GM12878 (cell line): Measurements from ENCODE around the gene ABCA4. TPM values are rescaled to one million over a fixed set of nuclear protein-coding genes. Genes with fewer than 3 reads are reported as not detected.

Experiments used
- ATAC-seq: fragments of 200-7000 bp; cut with Tn5 transposase; 3 replicates; pipeline ENCODE4 v1.9.1; 2020; ENCODE audit warnings: mild to moderate bottlenecking, moderate library complexity
- BruUV-seq: library from RNA; stranded (reverse); fragments of 400-500 nt; replicated peaks from 2 replicates; lab custom pipeline; 2021; lab: Mats Ljungman, UMichigan
- CTCF ChIA-PET: fragments of 300-600 bp; sonication (Branson Sonifier 250); formaldehyde crosslinking; extraction: SDS; loops from one replicate; lab custom pipeline; 2021; ENCODE audit warnings: inconsistent platforms; lab: Yijun Ruan, JAX
- POLR2A ChIA-PET: fragments of 350-600 bp; formaldehyde crosslinking; extraction: SDS; loops from one replicate; lab custom pipeline; 2021; ENCODE audit warnings: inconsistent platforms; lab: Charles Lee
- RAD21 ChIA-PET: fragments of 300-600 bp; sonication (Branson Sonifier 250); formaldehyde crosslinking; loops from one replicate; lab custom pipeline; 2023; ENCODE audit warnings: antibody characterized with exemption; ENCODE audit not compliant: unreplicated experiment; lab: Charles Lee
- SMC1A ChIA-PET: fragments of 300-600 bp; sonication (Branson Sonifier 250); formaldehyde crosslinking; loops from one replicate; lab custom pipeline; 2023; ENCODE audit not compliant: unreplicated experiment, uncharacterized antibody; lab: Charles Lee
- DNase-seq: peaks from one replicate; pipeline ENCODE4 v3.0.0-alpha.2; 2011; ENCODE audit warnings: low read depth, low spot score
- FAIRE-seq: peaks from 3 replicates; lab custom pipeline; 2011; peaks lifted over from hg19 to GRCh38; lab: Jason Lieb, UNC
- H2AFZ ChIP-seq: 2 replicates; pipeline ENCODE4 v1.6.0; 2011; ENCODE audit warnings: low read depth, low read length, control low read depth; ENCODE audit not compliant: control insufficient read depth
- H3K27ac ChIP-seq: 2 replicates; pipeline ENCODE4 v1.5.1; 2011; ENCODE audit warnings: control low read depth; ENCODE audit not compliant: control insufficient read depth, insufficient read depth
- H3K27me3 ChIP-seq, 2 experiments: replicated peaks in 1 of 2; 2 replicates each; pipeline versions ENCODE4 v1.6.0 to v1.6.1; 2011; ENCODE audit warnings: low read length in 1 of 2; ENCODE audit not compliant: control insufficient read depth in 2 of 2, insufficient read depth in 2 of 2
- H3K36me3 ChIP-seq, 2 experiments: 2 replicates each; pipeline ENCODE4 v1.5.1; 2011; ENCODE audit warnings: low read length in 1 of 2; ENCODE audit not compliant: control insufficient read depth in 2 of 2, insufficient read depth in 2 of 2
- H3K4me1 ChIP-seq: 2 replicates; pipeline ENCODE4 v1.6.1; 2011; ENCODE audit warnings: mild to moderate bottlenecking, low read length, moderate library complexity, mixed read lengths; ENCODE audit not compliant: control insufficient read depth, insufficient read depth
- H3K4me2 ChIP-seq: 2 replicates; pipeline ENCODE4 v1.6.0; 2011; ENCODE audit warnings: control low read depth; ENCODE audit not compliant: control insufficient read depth, insufficient read depth
- H3K4me3 ChIP-seq: fragments of 200-600 bp; sonication (generic); 2 replicates; pipeline ENCODE4 v1.5.1; 2016
- H3K79me2 ChIP-seq: 2 replicates; pipeline ENCODE4 v1.6.0; 2011; ENCODE audit warnings: low read length; ENCODE audit not compliant: control insufficient read depth, insufficient read depth
- H3K9ac ChIP-seq: 2 replicates; pipeline ENCODE4 v1.8.0; 2011; ENCODE audit warnings: low read length, control low read depth, mixed read lengths; ENCODE audit not compliant: control insufficient read depth, insufficient read depth
- H3K9me3 ChIP-seq: replicated peaks from 3 replicates; pipeline ENCODE4 v1.5.1; 2011; ENCODE audit warnings: mild to moderate bottlenecking, low read length; ENCODE audit not compliant: control insufficient read depth, insufficient read depth
- H4K20me1 ChIP-seq: 2 replicates; pipeline ENCODE4 v1.6.0; 2011; ENCODE audit not compliant: control insufficient read depth, insufficient read depth
- PBX3 ChIP-seq: IDR thresholded peaks from 2 replicates; pipeline ENCODE4 v1.6.1; 2011; ENCODE audit warnings: mild to moderate bottlenecking, low read depth, low read length, moderate library complexity; ENCODE audit not compliant: insufficient replicate concordance
- PKNOX1 ChIP-seq: fragments of 450-650 bp; IDR thresholded peaks from 2 replicates; pipeline ENCODE4 v1.6.1; 2016; ENCODE audit warnings: mild to moderate bottlenecking
- POU2F2 ChIP-seq: IDR thresholded peaks from 3 replicates; pipeline ENCODE4 v1.6.1; 2011; ENCODE audit warnings: low read depth, mild to moderate bottlenecking, low read length, borderline replicate concordance
- RUNX3 ChIP-seq: IDR thresholded peaks from 2 replicates; pipeline ENCODE4 v1.6.1; 2012; ENCODE audit warnings: low read length, inconsistent platforms
- WGBS: methylation state at CpG from one replicate; pipeline ENCODE4 v1.1.6; 2016; ENCODE audit warnings: low lambda C conversion rate; ENCODE audit not compliant: insufficient replicate concordance, insufficient coverage; ENCODE audit errors: missing lambda C conversion rate; 5-methylcytosine and 5-hydroxymethylcytosine counted together
- in situ Hi-C: fragments of 300-500 bp; cut with MboI; formaldehyde crosslinking; loops from 9 replicates; pipeline ENCODE4 v1.14.3; 2018; ENCODE audit warnings: mixed read lengths
- intact Hi-C: fragments of 100-400 bp; cut with micrococcal nuclease; formaldehyde crosslinking; loops from one replicate; pipeline ENCODE4 v1.14.2; 2022; ENCODE audit not compliant: unreplicated experiment
- polyA plus RNA-seq, 11 experiments: library from polyadenylated mRNA; depleted of rRNA in 4 of 11; unstranded in 6 of 11; stranded (reverse) in 5 of 11; fragments of >200 nt; fragmentation: Nextera tagmentation in 4 of 11; fragmentation: Illumina TruSeq in 1 of 11; extraction: Ambion mirVana in 4 of 11; extraction: Trizol in 1 of 11; gene quantifications; 1 replicate in 1 of 11; 2 replicates in 10 of 11; pipeline versions ENCODE4 v1.2.1 to v1.2.3, GENCODE V29; 2011 to 2016; ENCODE audit warnings: inconsistent platforms in 2 of 11, missing spikeins in 2 of 11, low read depth in 1 of 11
- total RNA-seq, 4 experiments: library from RNA; depleted of rRNA in 3 of 4; stranded (reverse); fragments of >200 nt in 3 of 4; fragmentation: Illumina TruSeq in 1 of 4; extraction: Trizol in 1 of 4; gene quantifications; 2 replicates each; pipeline versions ENCODE4 v1.2.1 to v1.2.3, GENCODE V29; 2013 to 2021

The ABCA4 gene
- total and polyA plus RNA-seq, 10 of the 15 experiments (the other 5 are each of a cell fraction or from before 2014, with no cell fraction given) = 0.03 to 0.28 (median 0.11) TPM; not detected in 3

- DNase-seq (peak; percentile 11), FAIRE-seq (no peak), ATAC-seq (peak; percentile 63)
- SMC1A ChIA-PET = no interaction called here
- Histone ChIP-seq H2AFZ (no peak overlapping the region), H3K9me3 (no peaks in the 10 kb centered on the region; the same call in 1 of the 3 replicates), H3K9ac (no peak overlapping the region), H3K36me3 (no peaks in the 10 kb centered on the region), H3K79me2 (no peaks in the 10 kb centered on the region), H3K4me3 (no peak overlapping the region), H3K4me1 (0 out of 2 replicates have a peak, but pooled peaks cover 4% of the 10 kb centered on the region), H3K4me2 (no peak overlapping the region), H4K20me1 (no peaks in the 10 kb centered on the region), H3K27me3 (peaks cover 0 to 4% of the 10 kb centered on the region in 2 experiments; a peak in 2 of 4 replicates), H3K27ac (no peak overlapping the region)
- RAD21 ChIA-PET = no interaction called here
- POLR2A ChIA-PET = no interaction called here
- WGBS = 10% methylated on average over 9 of the region's 9 CpGs
- BruUV-seq = no TSS peak
- peak; percentile 54; the same call in 1 of the 2 replicates for TF ChIP-seq RUNX3
- TF ChIP-seq POU2F2 = peak; percentile 90; the same call in 2 of the 3 replicates
- TF ChIP-seq PBX3 = no peak
- peak; percentile 58; the same call in 1 of the 2 replicates for TF ChIP-seq PKNOX1
- CTCF ChIA-PET = no interaction called here
- in situ Hi-C loops (no loop called here), intact Hi-C loops (no loop called here)
Observed at GRCh38 chr1:94111879-94112278, 9.1 kb downstream of the ABCA4 start.
